OCI-LY3 (cell line): Measurements from ENCODE around the gene CLHC1.

Source experiments
- EZH2phosphoT487 ChIP-seq: fragments of 200-600 bp; shearing (Covaris generic); IDR thresholded peaks from 2 replicates; pipeline ENCODE4 v1.6.1; 2018; ENCODE audit warnings: antibody characterized with exemption, mixed run types, low read depth
- TF ChIP-seq, protein P1 (sequence below): fragments of 200-600, 300-600 bp; sonication (generic); IDR thresholded peaks from 2 replicates; pipeline ENCODE4 v1.5.1; 2014; ENCODE audit warnings: antibody characterized with exemption, low read length, low read depth

DNA sequence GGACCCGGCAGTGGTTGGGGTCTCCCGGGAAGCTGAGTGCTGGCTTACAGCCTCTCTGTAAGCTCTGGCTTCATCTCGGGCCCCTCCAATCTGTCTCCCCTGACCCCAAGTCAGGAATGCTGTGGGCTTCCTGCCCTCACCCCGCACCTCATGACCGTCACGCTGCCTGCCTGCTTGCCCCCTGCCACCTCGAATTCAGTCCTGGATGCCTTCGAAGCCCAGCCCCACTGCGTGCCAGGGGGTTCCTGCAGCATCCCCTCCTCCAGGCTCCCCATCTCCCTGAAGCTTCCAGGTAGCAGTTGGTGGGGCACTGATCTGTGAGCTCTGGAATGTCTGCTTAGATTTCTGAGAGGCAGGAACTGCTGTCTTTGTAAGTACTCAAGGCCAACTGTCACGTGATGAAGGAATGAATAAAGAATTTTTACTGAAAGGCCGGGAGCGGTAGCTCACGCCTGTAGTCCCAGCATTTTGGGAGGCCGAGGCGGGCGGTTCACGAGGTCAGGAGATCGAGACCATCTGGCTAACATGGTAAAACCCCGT, 6.5 kb downstream of the CLHC1 start:
- TF ChIP-seq, protein P1, sequence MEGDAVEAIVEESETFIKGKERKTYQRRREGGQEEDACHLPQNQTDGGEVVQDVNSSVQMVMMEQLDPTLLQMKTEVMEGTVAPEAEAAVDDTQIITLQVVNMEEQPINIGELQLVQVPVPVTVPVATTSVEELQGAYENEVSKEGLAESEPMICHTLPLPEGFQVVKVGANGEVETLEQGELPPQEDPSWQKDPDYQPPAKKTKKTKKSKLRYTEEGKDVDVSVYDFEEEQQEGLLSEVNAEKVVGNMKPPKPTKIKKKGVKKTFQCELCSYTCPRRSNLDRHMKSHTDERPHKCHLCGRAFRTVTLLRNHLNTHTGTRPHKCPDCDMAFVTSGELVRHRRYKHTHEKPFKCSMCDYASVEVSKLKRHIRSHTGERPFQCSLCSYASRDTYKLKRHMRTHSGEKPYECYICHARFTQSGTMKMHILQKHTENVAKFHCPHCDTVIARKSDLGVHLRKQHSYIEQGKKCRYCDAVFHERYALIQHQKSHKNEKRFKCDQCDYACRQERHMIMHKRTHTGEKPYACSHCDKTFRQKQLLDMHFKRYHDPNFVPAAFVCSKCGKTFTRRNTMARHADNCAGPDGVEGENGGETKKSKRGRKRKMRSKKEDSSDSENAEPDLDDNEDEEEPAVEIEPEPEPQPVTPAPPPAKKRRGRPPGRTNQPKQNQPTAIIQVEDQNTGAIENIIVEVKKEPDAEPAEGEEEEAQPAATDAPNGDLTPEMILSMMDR = no peak
- TF ChIP-seq EZH2phosphoT487 = no peak
